Inflammatory macrophage treated with lipopolysaccharide for 4 hours (primary cell): Measurements from ENCODE around the gene PGLYRP2.

Experiments
- DNase-seq: peaks from one replicate; pipeline ENCODE4 v3.0.0-alpha.2; 2020

The PGLYRP2 gene

GRCh38 chr19:15438577-15438976, 40.7 kb downstream of the PGLYRP2 start:
- no peak for DNase-seq

- DNase-seq = no peak
Measured at GRCh38 chr19:15438124-15438496, 41.2 kb downstream of the PGLYRP2 start.

- DNase-seq = no peak
Measured at GRCh38 chr19:15437355-15438123, 41.8 kb downstream of the PGLYRP2 start.

GRCh38 chr19:15436826-15437110, 42.5 kb downstream of the PGLYRP2 start:
- DNase-seq = no peak

GRCh38 chr19:15436012-15436825, 43.1 kb downstream of the PGLYRP2 start:
- DNase-seq = no peak

- no peak for DNase-seq
Measured at GRCh38 chr19:15433519-15434069, 45.7 kb downstream of the PGLYRP2 start.

GRCh38 chr19:15432629-15433518, 46.4 kb downstream of the PGLYRP2 start:
- DNase-seq = peak; percentile 93

GRCh38 chr19:15432018-15432494, 47.2 kb downstream of the PGLYRP2 start:
- no peak for DNase-seq

GRCh38 chr19:15431396-15432017, 47.8 kb downstream of the PGLYRP2 start:
- DNase-seq = no peak

GRCh38 chr19:15430526-15431120, 48.7 kb downstream of the PGLYRP2 start:
- DNase-seq = no peak

GRCh38 chr19:15429825-15430467, 49.4 kb downstream of the PGLYRP2 start:
- no peak for DNase-seq

GRCh38 chr19:15428956-15429824, 50.1 kb downstream of the PGLYRP2 start:
- no peak for DNase-seq

- DNase-seq = no peak
Measured at GRCh38 chr19:15427991-15428471, 51.3 kb downstream of the PGLYRP2 start.

- DNase-seq = no peak
Measured at GRCh38 chr19:15427350-15427700, 52.0 kb downstream of the PGLYRP2 start.

GRCh38 chr19:15426485-15427349, 52.6 kb downstream of the PGLYRP2 start:
- DNase-seq = no peak

- DNase-seq = no peak
Measured at GRCh38 chr19:15425321-15425950, 53.9 kb downstream of the PGLYRP2 start.

- DNase-seq = no peak
Measured at GRCh38 chr19:15424692-15425272, 54.5 kb downstream of the PGLYRP2 start.

- no peak for DNase-seq
Measured at GRCh38 chr19:15424121-15424520, 55.2 kb downstream of the PGLYRP2 start.
